SK-N-SH (cell line): ENCODE measurements around the gene CD274. TPM values are rescaled to one million over a fixed set of nuclear protein-coding genes. Genes with fewer than 3 reads are reported as not detected.

Experiments used
- CTCF ChIA-PET: fragments of 300-600, 350-600 bp; formaldehyde crosslinking; extraction: SDS; loops from one replicate; lab custom pipeline; 2021; lab: Yijun Ruan, JAX
- POLR2A ChIA-PET: fragments of 350-600 bp; sonication (Branson Sonifier 250); formaldehyde crosslinking; extraction: SDS; loops from one replicate; lab custom pipeline; 2020; ENCODE audit warnings: antibody characterized with exemption, inconsistent platforms; lab: Yijun Ruan, JAX
- DNase-seq: peaks from one replicate; pipeline ENCODE4 v3.0.0; 2012
- H2AFZ ChIP-seq: fragments of 200-600 bp; sonication (generic); 2 replicates; pipeline ENCODE4 v1.8.1; 2016; ENCODE audit warnings: antibody characterized with exemption, mild to moderate bottlenecking, low read depth
- H3F3A ChIP-seq: fragments of 200-600 bp; sonication (generic); replicated peaks from 2 replicates; pipeline ENCODE3; 2016; ENCODE audit warnings: antibody characterized with exemption, mild to moderate bottlenecking; ENCODE audit not compliant: insufficient read depth
- H3K27ac ChIP-seq, 2 experiments: fragments of 200-500 bp in 1 of 2; fragments of 200-600 bp in 1 of 2; sonication (Bioruptor generic) in 1 of 2; sonication (generic), shearing (Covaris generic) in 1 of 2; 2 replicates each; pipeline versions ENCODE4 v1.5.1 to v1.6.1; 2014 to 2016; ENCODE audit warnings: low read depth in 2 of 2, inconsistent platforms in 1 of 2, low read length in 1 of 2, mild to moderate bottlenecking in 1 of 2, mixed read lengths in 1 of 2
- H3K27me3 ChIP-seq: fragments of 200-600 bp; sonication (generic), shearing (Covaris generic); 2 replicates; pipeline ENCODE4 v1.6.1; 2016; ENCODE audit warnings: mixed run types; ENCODE audit not compliant: insufficient read depth
- H3K36me3 ChIP-seq, 2 experiments: fragments of 200-500 bp in 1 of 2; fragments of 200-600 bp in 1 of 2; sonication (Bioruptor generic) in 1 of 2; sonication (generic) in 1 of 2; replicated peaks in 1 of 2; 2 replicates each; pipeline versions ENCODE3 to v1.5.1; 2014 to 2016; ENCODE audit warnings: low read length in 1 of 2, mild to moderate bottlenecking in 1 of 2; ENCODE audit not compliant: insufficient read depth in 2 of 2, control insufficient read depth in 1 of 2
- H3K4me1 ChIP-seq, 2 experiments: fragments of 200-500 bp in 1 of 2; fragments of 200-600 bp in 1 of 2; sonication (Bioruptor generic) in 1 of 2; sonication (generic), shearing (Covaris generic) in 1 of 2; 2 replicates each; pipeline versions ENCODE4 v1.5.1 to v1.6.1; 2014 to 2016; ENCODE audit warnings: low read depth in 1 of 2, low read length in 1 of 2, mixed run types in 1 of 2; ENCODE audit not compliant: insufficient read depth in 2 of 2, control insufficient read depth in 1 of 2
- H3K4me2 ChIP-seq: fragments of 200-600 bp; sonication (generic), shearing (Covaris generic); 2 replicates; pipeline ENCODE4 v1.6.1; 2017; ENCODE audit warnings: mixed run types
- H3K4me3 ChIP-seq, 2 experiments: fragments of 200-500 bp in 1 of 2; fragments of 200-600 bp in 1 of 2; sonication (Bioruptor generic) in 1 of 2; sonication (generic), shearing (Covaris generic) in 1 of 2; 2 replicates each; pipeline versions ENCODE4 v1.5.1 to v1.8.1; 2014 to 2016; ENCODE audit warnings: low read depth in 2 of 2, inconsistent platforms in 1 of 2, low read length in 1 of 2, mild to moderate bottlenecking in 1 of 2, mixed read lengths in 1 of 2, moderate library complexity in 1 of 2
- H3K79me2 ChIP-seq: fragments of 200-600 bp; sonication (generic); 2 replicates; pipeline ENCODE4 v1.8.1; 2017; ENCODE audit warnings: mild to moderate bottlenecking; ENCODE audit not compliant: insufficient read depth
- H3K9ac ChIP-seq: fragments of 200-600 bp; sonication (generic); 2 replicates; pipeline ENCODE4 v1.6.1; 2017; ENCODE audit warnings: mixed run types
- H3K9me2 ChIP-seq: fragments of 200-600 bp; sonication (generic); 2 replicates; pipeline ENCODE4 v1.6.1; 2017; ENCODE audit warnings: mixed run types
- H3K9me3 ChIP-seq: fragments of 200-600 bp; sonication (generic); 2 replicates; pipeline ENCODE4 v1.6.1; 2017; ENCODE audit warnings: mixed run types, mild to moderate bottlenecking, moderate library complexity
- H4K20me1 ChIP-seq: fragments of 200-600 bp; sonication (generic); 2 replicates; pipeline ENCODE4 v1.6.1; 2017; ENCODE audit warnings: mild to moderate bottlenecking, mixed run types; ENCODE audit not compliant: insufficient read depth
- ELF1 ChIP-seq: IDR thresholded peaks from 2 replicates; pipeline ENCODE4 v1.4.0; 2012
- EP300 ChIP-seq, 2 experiments: IDR thresholded peaks; 2 replicates each; pipeline versions ENCODE4 v1.4.0 to v1.6.1; 2012; ENCODE audit warnings: borderline replicate concordance in 1 of 2, low read depth in 1 of 2, low read length in 1 of 2
- EZH2phosphoT487 ChIP-seq: fragments of 200-600 bp; sonication (generic); IDR thresholded peaks from 2 replicates; pipeline ENCODE4 v1.6.1; 2017; ENCODE audit warnings: low read depth, mixed run types, mild to moderate bottlenecking, antibody characterized with exemption, moderate library complexity, borderline replicate concordance
- FOXM1 ChIP-seq: IDR thresholded peaks from 2 replicates; pipeline ENCODE4 v1.4.0; 2012; ENCODE audit warnings: low read depth, mild to moderate bottlenecking
- GABPA ChIP-seq: IDR thresholded peaks from 2 replicates; pipeline ENCODE4 v1.4.0; 2012; ENCODE audit warnings: low read depth, mild to moderate bottlenecking
- MEF2A ChIP-seq: IDR thresholded peaks from 2 replicates; pipeline ENCODE4 v1.4.0; 2012; ENCODE audit warnings: low read depth, borderline replicate concordance
- MXI1 ChIP-seq: IDR thresholded peaks from 2 replicates; pipeline ENCODE4 v1.6.1; 2012; ENCODE audit warnings: mild to moderate bottlenecking, low read depth, low read length, improper control_type of control experiment
- NFIC ChIP-seq: IDR thresholded peaks from 2 replicates; pipeline ENCODE4 v1.4.0; 2012; ENCODE audit warnings: borderline replicate concordance
- NRF1 ChIP-seq: IDR thresholded peaks from 2 replicates; pipeline ENCODE4 v1.6.1; 2012; ENCODE audit warnings: low read depth, mild to moderate bottlenecking, low read length
- POLR2AphosphoS5 ChIP-seq: IDR thresholded peaks from 2 replicates; pipeline ENCODE4 v1.6.1; 2012; ENCODE audit warnings: low read depth, low read length
- RAD21 ChIP-seq: IDR thresholded peaks from 2 replicates; pipeline ENCODE4 v1.6.1; 2012; ENCODE audit warnings: mild to moderate bottlenecking, low read length
- RCOR1 ChIP-seq: fragments of 150-350 bp; IDR thresholded peaks from 2 replicates; pipeline ENCODE4 v1.6.1; 2017; ENCODE audit warnings: antibody characterized with exemption, low read length
- RXRA ChIP-seq: IDR thresholded peaks from 2 replicates; pipeline ENCODE4 v1.4.0; 2012; ENCODE audit warnings: low read depth, mild to moderate bottlenecking, borderline replicate concordance
- SIN3A ChIP-seq: IDR thresholded peaks from 2 replicates; pipeline ENCODE4 v1.6.1; 2012; ENCODE audit warnings: low read depth, mild to moderate bottlenecking, low read length, moderate library complexity, borderline replicate concordance
- SMC3 ChIP-seq: IDR thresholded peaks from 2 replicates; pipeline ENCODE4 v1.6.1; 2012; ENCODE audit warnings: low read depth, low read length, improper control_type of control experiment
- TAF1 ChIP-seq: IDR thresholded peaks from 2 replicates; pipeline ENCODE4 v1.6.1; 2012; ENCODE audit warnings: low read depth, mild to moderate bottlenecking, low read length, moderate library complexity, borderline replicate concordance
- TCF12 ChIP-seq: IDR thresholded peaks from 2 replicates; pipeline ENCODE4 v1.4.0; 2012
- TEAD4 ChIP-seq: IDR thresholded peaks from 2 replicates; pipeline ENCODE4 v1.4.0; 2012; ENCODE audit warnings: mild to moderate bottlenecking, borderline replicate concordance; ENCODE audit not compliant: insufficient read depth
- YY1 ChIP-seq: IDR thresholded peaks from 2 replicates; pipeline ENCODE4 v1.4.0; 2012; ENCODE audit warnings: low read depth, mild to moderate bottlenecking
- ZBTB33 ChIP-seq: IDR thresholded peaks from 2 replicates; pipeline ENCODE4 v1.4.0; 2012; ENCODE audit warnings: low read depth, borderline replicate concordance
- WGBS: methylation state at CpG from one replicate; pipeline ENCODE4 v1.1.6; 2017; ENCODE audit warnings: low lambda C conversion rate; 5-methylcytosine and 5-hydroxymethylcytosine counted together
- polyA plus RNA-seq, 3 experiments: library from polyadenylated mRNA; depleted of rRNA; stranded (reverse); fragments of >200 nt; gene quantifications; 2 replicates each; pipeline ENCODE4 v1.2.3, GENCODE V29; 2012
- TF ChIP-seq, protein P1 (sequence below): IDR thresholded peaks from 2 replicates; pipeline ENCODE4; 2012
- TF ChIP-seq, protein P2 (sequence below): fragments of 150-350 bp; IDR thresholded peaks from 2 replicates; pipeline ENCODE4 v1.6.1; 2017; ENCODE audit warnings: antibody characterized with exemption, low read length, low read depth, borderline replicate concordance
- TF ChIP-seq, protein P3 (sequence below): IDR thresholded peaks from 2 replicates; pipeline ENCODE4 v1.6.1; 2012; ENCODE audit warnings: mild to moderate bottlenecking, low read depth, low read length, moderate library complexity

Gene CD274
- polyA plus RNA-seq, 1 of the 3 experiments (the other 2 are of a cell fraction) = 25.8 TPM

GRCh38 chr9:5510989-5511388, 60.6 kb downstream of the CD274 start:
- peaks cover 33% of the 10 kb centered on the region for H3F3A ChIP-seq
- no peaks in the 10 kb centered on the region for H4K20me1 ChIP-seq
- H3K4me1 ChIP-seq = peaks cover 13 to 29% of the 10 kb centered on the region in 2 experiments
- peak; percentile 52 for DNase-seq
- WGBS = 21% methylated on average over 3 of the region's 3 CpGs
- H3K27ac ChIP-seq = peak overlapping the region; percentile 91 to 100
- no peaks in the 10 kb centered on the region for H3K27me3 ChIP-seq
- peaks cover 53% of the 10 kb centered on the region for H3K79me2 ChIP-seq
- ChIA-PET CTCF (interaction anchor here (0.9 to 1.1 kb wide), 2 partner anchors 79 to 81 kb away, joined by 3 read pairs; no protein-coding TSS in a partner anchor), POLR2A (no interaction called here)
- no peak overlapping the region for H2AFZ ChIP-seq
- H3K36me3 ChIP-seq = peaks cover 0 to 4% of the 10 kb centered on the region in 2 experiments
- peak overlapping the region; percentile 83 for H3K9ac ChIP-seq
- H3K9me2 ChIP-seq = no peaks in the 10 kb centered on the region
- TF ChIP-seq TCF12 = peak; percentile 81
- TF ChIP-seq GABPA = no peak
- no peak for TF ChIP-seq SIN3A
- peak in 1 of 2 experiments; percentile 36; a peak in 1 of 4 replicates for TF ChIP-seq EP300 (IDR thresholded peaks at IDR 0.05; ENCODE audit: borderline replicate concordance in 1 of 2, low read depth in 1 of 2, low read length in 1 of 2)
- TF ChIP-seq, protein P1, sequence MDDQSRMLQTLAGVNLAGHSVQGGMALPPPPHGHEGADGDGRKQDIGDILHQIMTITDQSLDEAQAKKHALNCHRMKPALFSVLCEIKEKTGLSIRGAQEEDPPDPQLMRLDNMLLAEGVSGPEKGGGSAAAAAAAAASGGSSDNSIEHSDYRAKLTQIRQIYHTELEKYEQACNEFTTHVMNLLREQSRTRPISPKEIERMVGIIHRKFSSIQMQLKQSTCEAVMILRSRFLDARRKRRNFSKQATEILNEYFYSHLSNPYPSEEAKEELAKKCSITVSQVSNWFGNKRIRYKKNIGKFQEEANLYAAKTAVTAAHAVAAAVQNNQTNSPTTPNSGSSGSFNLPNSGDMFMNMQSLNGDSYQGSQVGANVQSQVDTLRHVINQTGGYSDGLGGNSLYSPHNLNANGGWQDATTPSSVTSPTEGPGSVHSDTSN = peak; percentile 15; the same call in 1 of the 2 replicates
- no peak for TF ChIP-seq POLR2AphosphoS5
- TF ChIP-seq NFIC = no peak
- no peak for TF ChIP-seq RAD21
- TF ChIP-seq FOXM1 = no peak
- TF ChIP-seq, protein P2, sequence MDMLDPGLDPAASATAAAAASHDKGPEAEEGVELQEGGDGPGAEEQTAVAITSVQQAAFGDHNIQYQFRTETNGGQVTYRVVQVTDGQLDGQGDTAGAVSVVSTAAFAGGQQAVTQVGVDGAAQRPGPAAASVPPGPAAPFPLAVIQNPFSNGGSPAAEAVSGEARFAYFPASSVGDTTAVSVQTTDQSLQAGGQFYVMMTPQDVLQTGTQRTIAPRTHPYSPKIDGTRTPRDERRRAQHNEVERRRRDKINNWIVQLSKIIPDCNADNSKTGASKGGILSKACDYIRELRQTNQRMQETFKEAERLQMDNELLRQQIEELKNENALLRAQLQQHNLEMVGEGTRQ = no peak
- TF ChIP-seq YY1 = peak; percentile 16; the same call in 1 of the 2 replicates
- no peak for TF ChIP-seq RXRA
- H3K9me3 ChIP-seq = no peaks in the 10 kb centered on the region
- H3K4me2 ChIP-seq = peak overlapping the region; percentile 83
- peak overlapping the region; percentile 37 to 58; a peak in 3 of 4 replicates for H3K4me3 ChIP-seq

DNA sequence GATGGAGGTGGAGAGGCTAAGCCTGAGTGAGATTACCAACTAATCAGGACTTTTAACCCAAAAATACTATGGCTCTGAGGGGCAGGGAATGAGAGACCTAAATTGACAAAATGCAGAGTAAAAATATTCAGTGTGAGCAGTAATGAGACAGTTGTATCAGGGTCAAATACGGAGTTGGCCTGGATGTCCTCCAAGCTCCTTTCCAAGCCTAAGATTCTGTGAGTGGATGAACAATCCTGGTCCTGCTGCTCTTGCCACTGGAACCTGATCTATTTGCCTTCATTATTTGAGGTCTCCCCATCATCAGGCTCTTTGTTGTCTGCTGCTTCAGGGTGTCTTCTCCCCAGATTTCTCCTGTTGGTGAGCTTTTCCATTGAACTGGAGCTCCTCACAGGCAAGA, 61.1 kb downstream of the CD274 start:
- H4K20me1 ChIP-seq = no peaks in the 10 kb centered on the region
- peaks cover 13 to 29% of the 10 kb centered on the region in 2 experiments for H3K4me1 ChIP-seq
- H3F3A ChIP-seq = peaks cover 33% of the 10 kb centered on the region
- peaks cover 58% of the 10 kb centered on the region for H3K79me2 ChIP-seq
- no peaks in the 10 kb centered on the region for H3K27me3 ChIP-seq
- ChIA-PET POLR2A (no interaction called here), CTCF (interaction anchor here (0.9 kb wide), 1 partner anchor 80 kb away, joined by 3 read pairs; no protein-coding TSS in a partner anchor)
- H3K9ac ChIP-seq = peak overlapping the region; percentile 83
- no peaks in the 10 kb centered on the region for H3K9me2 ChIP-seq
- H3K36me3 ChIP-seq = peaks cover 0 to 4% of the 10 kb centered on the region in 2 experiments
- H3K4me3 ChIP-seq = peak overlapping the region; percentile 37 to 58; a peak in 3 of 4 replicates
- WGBS = 39% methylated on average over 1 of the region's 1 CpG
- H3K9me3 ChIP-seq = no peaks in the 10 kb centered on the region
- DNase-seq = no peak
- H3K27ac ChIP-seq = peak overlapping the region; percentile 91 to 100
- H2AFZ ChIP-seq = no peak overlapping the region
- peak overlapping the region; percentile 83 for H3K4me2 ChIP-seq
- no peak for TF ChIP-seq EZH2phosphoT487
- TF ChIP-seq MXI1 = no peak
- no peak for TF ChIP-seq NRF1
- no peak for TF ChIP-seq TEAD4
- no peak for TF ChIP-seq TAF1
- TF ChIP-seq ZBTB33 = no peak
- no peak for TF ChIP-seq YY1
- TF ChIP-seq, protein P3, sequence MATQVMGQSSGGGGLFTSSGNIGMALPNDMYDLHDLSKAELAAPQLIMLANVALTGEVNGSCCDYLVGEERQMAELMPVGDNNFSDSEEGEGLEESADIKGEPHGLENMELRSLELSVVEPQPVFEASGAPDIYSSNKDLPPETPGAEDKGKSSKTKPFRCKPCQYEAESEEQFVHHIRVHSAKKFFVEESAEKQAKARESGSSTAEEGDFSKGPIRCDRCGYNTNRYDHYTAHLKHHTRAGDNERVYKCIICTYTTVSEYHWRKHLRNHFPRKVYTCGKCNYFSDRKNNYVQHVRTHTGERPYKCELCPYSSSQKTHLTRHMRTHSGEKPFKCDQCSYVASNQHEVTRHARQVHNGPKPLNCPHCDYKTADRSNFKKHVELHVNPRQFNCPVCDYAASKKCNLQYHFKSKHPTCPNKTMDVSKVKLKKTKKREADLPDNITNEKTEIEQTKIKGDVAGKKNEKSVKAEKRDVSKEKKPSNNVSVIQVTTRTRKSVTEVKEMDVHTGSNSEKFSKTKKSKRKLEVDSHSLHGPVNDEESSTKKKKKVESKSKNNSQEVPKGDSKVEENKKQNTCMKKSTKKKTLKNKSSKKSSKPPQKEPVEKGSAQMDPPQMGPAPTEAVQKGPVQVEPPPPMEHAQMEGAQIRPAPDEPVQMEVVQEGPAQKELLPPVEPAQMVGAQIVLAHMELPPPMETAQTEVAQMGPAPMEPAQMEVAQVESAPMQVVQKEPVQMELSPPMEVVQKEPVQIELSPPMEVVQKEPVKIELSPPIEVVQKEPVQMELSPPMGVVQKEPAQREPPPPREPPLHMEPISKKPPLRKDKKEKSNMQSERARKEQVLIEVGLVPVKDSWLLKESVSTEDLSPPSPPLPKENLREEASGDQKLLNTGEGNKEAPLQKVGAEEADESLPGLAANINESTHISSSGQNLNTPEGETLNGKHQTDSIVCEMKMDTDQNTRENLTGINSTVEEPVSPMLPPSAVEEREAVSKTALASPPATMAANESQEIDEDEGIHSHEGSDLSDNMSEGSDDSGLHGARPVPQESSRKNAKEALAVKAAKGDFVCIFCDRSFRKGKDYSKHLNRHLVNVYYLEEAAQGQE = no peak
- TF ChIP-seq RCOR1 = no peak
- no peak for TF ChIP-seq ELF1
- TF ChIP-seq MEF2A = no peak
- TF ChIP-seq SMC3 = no peak
